ENCODE results near the gene P2RY11.

Gene P2RY11, protein sequence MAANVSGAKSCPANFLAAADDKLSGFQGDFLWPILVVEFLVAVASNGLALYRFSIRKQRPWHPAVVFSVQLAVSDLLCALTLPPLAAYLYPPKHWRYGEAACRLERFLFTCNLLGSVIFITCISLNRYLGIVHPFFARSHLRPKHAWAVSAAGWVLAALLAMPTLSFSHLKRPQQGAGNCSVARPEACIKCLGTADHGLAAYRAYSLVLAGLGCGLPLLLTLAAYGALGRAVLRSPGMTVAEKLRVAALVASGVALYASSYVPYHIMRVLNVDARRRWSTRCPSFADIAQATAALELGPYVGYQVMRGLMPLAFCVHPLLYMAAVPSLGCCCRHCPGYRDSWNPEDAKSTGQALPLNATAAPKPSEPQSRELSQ

DNA sequence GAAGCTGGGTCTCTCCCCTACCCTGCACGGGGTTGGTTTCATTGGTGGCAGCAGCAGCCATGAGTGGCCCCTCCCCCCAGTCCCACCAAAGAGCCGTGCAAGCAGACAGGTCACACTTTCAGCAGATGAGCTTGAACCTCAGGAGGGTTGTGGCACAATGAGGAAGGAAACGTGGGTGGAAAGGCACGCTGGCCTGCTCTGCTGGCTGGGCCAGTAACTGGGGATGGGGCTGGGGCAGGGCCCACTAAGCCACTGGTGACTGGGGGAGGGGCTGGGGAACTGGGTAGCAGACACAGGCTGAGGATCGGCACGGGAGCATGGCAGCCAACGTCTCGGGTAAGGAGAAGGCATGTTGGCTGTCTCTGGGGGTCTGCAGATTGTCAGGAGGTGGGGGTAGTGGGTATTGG lies at the start of gene P2RY11:
Gene P2RY11 (plus strand): TSS at position 289 of the 407 bp plus-strand sequence. CDS start 29 bp downstream, at position 318.
- peak; percentile 80 for DNase-seq

DNA sequence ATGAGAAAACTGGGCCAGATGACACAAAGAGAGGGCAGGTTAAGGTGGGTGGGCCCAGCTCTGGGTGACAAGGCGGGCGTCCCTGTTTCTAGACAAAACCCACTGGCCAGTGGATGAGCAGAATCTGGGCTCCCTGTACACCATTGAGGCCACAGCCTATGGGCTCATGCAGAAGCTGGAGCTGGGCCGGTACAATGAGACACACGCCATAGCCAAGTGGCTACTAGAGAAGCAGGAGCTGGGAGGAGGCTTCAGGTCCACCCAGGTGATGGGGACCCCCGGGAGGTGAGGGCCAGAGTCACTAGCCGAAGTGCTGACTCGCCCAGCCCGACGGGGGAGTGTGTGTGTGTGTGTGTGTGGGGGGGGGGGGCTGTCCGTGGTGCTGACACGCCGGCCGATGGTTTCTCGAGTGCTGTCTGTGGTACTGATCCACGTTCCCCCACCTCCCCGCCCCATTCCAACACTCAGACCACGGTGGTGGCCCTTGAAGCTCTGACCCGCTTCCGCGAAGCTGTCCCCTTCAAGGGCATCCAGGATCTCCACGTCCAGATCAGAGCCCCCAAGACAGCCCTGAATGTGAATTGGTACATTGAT lies 49.7 kb upstream of the P2RY11 start:
- no peak for DNase-seq

DNA sequence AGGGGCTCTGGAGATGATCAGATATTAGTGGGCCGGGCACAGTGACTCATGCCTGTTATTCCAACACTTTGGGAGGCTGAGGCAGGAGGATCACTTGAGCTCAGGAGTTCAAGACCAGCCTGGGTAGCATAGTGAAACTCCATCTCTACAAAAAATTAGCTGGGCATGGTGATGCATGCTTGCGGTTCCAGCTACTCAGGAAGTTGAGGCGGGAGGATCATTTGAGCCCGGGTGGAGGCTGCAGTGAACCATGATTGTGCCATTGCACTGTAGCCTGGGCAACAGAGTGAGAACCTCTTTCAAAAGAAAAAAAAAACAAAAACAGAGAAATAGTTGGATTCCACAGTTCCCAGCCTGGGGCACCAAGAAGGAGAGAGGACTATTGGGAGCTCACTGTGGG lies 43.3 kb upstream of the P2RY11 start:
- DNase-seq, result no peak

DNA sequence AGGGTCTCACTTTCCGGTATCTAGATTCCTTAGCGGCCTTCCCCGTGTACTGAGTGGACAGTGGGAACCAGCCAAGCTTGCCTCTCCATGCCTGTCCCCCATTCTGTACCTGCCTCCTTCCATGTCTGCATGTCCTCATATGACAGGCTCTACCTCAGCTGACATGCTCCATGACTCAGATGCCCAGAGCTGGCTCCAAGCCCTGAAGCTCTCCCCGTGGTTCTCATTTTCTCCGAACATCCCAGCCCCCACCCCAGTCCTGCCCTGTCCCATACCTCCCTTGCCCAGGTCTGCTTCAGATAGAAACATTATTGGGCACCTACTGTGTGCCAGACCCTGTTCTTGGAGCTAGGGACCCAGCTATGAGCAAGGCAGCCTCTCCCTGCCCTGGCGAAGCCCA lies 42.4 kb upstream of the P2RY11 start:
- DNase-seq, result no peak

DNA sequence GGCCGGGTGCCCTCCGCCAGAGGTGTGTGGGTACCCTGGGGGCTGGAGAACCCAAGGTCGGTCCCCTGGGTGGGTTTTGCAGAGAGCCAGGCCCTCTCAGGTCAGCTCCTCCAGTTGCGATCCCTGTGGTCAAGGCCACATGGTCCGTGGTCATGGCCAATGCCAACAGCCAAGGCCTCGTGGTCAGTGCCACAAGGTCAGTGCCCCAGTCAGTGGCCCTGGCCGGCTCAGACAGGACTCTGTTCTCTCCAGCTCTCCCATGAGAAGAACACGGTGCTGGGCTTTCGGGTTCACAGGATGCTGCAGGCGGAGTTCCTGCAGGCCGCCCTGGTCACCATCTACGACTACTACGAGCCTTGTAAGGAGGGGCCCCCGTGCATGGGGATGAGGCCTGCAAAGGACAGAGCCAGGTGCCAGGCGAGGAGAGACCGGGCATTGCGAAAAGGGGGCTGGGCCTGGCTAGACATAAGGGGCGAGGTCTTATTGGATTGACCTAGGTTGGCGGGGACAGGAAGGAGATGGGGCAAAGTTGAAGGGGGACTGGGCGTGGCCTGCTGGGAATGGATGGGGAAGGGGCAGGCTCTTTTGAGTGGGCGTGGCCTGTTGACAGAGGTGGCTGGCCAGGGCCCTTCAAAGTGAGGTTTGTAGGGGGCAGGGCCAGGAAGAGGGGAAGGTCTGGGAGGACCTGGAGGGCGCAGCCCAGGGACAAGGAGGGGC lies 40.6 kb upstream of the P2RY11 start:
- no peak for DNase-seq

DNA sequence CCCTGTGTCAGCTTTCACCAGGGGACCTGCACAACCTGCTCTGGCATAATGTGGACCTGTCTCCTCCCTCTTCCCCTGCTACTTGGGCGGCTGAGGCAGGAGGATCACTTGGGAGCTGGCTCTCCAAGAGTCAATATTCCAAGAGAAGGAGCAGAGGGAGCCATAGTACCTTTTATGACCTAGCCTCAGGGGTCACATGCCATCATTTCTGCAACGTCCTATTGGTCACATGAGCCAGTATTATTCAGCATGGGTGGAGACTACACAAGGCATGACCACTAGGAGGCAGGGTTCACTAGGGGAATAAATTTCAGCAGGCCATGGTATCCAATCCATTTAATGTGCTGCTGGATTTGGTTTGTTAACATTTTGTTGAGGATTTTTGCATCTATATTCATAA lies 37.3 kb upstream of the P2RY11 start:
- DNase-seq, result peak; percentile 31

DNA sequence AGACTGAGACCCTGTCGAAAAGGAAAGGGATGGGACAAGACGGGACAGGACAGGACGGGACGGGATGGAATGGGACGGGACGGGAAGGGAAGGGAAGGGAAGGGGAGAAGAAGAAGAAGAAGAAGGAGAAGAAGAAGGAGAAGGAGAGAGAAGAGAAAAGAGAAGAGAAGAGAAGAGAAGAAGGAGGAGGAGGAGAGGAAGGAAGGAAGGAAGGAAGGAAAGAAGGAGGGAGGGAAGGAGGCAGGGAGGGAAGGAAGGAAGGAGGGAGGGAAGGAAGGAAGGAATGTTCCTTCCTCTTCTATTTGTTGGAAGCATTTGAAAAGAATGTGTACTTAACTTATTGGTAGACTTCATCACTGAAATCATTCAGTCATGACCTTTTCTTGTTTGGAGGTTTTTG lies 35.0 kb upstream of the P2RY11 start:
- DNase-seq, result no peak

DNA sequence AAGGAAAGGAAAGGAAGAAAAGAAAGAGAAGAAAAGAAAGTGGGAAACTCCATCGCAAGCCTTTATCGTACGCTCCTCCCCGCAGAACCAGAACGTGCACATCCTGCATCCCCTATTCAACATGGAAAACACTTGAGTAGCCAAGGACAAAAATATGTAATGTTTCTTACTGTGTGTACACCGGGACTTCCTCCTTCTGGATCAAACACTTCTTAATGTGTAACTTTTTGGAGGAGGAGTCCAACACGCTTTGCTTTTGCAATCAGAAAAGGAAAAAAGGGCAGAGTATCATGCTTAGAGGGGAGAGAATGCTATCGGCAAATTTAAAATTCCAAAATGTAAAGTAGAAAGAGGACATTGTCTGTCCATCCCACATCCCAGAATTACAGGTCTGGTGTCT lies 33.2 kb upstream of the P2RY11 start:
- peak; percentile 27 for DNase-seq

DNA sequence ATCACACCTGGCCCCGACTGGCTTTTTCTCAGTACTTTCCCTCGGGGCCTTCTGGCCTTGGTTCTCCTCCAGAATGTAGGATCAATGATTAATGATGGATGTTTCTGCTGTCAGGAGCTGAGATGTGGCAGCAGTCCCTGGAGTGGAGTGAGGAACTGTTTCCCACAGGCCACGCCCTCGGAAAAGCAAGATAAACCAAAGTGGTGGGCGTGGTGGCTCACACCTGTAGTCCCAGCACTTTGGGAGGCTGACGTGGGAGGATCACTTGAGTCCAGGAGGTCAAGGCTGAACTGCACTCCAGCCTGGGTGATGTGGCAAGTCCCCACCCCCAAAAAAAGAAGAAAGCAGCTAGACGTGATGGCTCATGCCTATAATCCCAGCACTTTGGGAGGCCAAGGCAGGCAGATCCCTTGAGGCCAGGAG lies 32.5 kb upstream of the P2RY11 start:
- DNase-seq, result no peak

DNA sequence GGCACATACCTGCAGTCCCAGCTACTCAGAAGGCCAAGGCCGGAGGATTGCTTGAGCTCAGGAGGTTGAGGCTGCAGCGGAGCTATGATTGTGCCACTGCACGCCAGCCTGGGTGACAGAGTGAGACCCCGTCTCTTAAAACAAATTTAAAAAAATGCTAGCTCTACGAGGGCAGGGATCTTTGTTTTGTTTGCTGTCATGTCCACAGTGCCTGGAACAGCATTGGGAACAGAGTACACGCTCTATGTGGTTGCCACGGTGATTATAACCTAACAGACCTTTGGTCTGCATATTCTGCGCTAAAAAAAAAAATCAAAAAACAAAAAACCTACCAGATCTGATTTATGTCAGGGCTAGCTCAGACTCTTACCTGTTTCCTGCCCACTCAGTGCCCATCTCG lies 27.6 kb upstream of the P2RY11 start:
- no peak for DNase-seq

DNA sequence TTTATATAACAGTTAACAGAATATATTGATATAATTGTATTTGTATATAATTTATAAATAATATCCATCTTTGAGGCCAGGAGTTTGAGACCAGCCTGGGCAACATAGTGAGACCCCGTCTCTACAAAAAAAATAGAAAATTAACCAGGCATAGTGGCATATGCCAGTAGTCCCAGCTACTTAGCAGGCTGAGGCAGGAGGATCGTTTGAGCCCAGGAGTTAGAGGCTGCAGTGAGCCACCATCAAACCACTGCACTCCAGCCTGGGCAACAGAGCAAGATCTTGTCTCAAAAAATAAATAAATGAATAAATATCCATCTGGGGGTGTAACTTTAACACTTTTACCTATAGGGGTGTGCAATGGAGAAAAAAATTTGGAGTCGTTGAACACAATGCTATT lies 26.7 kb upstream of the P2RY11 start:
- DNase-seq, result no peak

DNA sequence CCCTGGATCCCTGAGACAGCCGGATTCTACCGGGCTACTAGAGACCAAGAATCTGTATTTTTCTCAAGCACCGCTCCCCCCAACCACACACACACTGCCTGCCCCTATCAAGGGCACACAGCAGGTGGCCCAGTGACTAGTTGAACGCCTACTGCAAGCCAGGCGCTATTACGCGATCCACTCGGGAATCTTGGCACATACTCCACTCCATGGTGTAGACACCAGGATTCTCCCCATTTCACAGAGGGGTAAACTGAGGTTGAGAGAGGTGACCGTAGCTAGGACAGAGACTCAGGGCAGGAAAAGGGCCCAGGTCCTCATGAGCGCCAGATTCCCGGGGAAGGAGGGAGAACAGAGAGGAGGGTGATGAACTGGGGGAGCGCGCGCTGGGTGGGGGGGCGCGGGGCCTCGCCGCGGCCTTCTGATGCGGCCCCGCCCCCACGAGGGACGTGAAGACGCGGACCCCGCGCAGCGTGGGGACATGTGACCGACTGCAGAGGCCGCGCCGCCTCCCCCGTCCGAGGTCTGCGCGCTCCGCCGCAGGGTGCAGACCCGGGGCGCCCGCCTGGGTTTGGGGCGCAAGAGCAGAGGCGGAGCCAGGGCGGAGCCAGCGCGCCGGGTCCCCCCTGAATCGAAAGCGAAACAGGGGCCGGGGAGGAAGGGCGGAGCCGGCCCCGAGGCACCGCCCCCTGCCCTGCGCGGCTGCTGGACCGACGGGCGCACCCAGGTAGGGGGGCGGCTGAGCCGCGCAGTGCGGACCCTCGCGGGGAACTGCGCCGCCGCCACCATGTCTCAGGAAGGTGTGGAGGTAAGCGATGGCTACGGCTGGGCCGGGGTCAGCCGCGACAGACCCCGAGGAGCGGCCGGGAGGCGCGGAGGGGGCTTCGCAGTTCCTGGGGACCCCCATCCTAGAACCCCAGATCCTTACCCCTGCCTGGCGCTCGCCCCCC lies 25.6 kb upstream of the P2RY11 start, which contains the start of gene SHFL:
Gene SHFL (plus strand): TSS at position 677 of the 950 bp plus-strand sequence. CDS start 111 bp downstream, at position 788.
- peak; percentile 83 for DNase-seq

DNA sequence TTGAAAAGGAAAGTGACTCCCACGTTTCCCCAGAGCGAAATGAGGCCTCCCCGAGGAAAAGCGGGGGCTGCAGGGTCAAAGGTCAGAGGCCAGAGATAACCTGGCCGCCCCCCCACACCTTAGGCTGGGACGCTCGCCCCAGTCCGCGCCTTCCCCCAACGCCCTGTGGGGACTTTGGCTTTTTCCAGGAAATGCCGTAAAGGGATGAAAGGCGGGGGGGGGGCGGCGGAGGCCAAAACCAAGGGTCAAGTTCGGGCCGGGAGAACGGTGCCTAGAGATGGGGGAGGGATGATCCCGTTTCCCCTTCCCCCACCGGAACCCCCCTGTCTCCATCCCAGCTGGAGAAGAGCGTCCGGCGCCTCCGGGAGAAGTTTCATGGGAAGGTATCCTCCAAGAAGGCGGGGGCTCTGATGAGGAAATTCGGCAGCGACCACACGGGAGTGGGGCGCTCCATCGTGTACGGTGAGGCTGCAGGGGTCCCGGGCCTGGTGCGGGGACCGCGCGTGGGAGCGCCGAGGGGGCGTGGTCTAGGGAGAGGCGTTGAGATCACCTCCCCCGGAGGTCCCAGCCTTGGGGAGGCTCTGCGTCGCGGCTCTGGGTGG lies 24.8 kb upstream of the P2RY11 start:
- no peak for DNase-seq

DNA sequence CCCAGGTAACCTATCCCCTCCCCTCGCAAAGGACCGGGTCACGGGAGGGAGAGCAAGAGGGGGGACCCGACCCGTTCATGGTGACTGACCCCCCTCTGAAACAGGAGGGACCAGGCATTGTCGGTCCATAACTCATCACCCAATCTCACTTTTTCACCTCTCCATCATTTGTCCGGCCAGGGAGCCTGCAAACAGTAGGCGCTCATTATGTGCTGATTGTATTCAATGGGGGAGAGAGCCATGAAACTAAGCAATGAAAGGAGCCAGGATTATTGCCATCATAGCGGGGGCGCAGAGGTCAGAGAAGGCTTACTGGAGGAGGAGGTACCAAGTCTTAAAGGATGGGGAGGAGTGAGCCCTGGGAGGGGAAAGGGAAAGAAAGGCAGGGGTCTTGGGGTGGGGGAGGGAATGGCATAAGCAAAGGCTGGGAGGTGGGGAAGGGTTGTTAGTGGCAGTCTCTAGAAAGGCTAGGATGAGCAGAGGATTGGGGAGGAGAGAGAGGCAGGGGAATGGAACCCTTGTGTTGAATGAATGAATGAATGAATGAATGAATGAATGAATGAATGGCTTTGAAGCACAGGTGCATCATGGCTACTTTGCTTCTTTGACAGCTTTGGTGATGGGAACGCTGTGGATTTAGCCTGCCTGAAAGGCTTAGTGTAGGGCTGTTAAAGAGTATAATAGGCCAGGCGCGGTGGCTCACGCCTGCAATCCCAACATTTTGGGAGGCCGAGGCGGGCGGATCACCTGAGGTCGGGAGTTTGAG lies 24.0 kb upstream of the P2RY11 start:
- DNase-seq, result no peak

DNA sequence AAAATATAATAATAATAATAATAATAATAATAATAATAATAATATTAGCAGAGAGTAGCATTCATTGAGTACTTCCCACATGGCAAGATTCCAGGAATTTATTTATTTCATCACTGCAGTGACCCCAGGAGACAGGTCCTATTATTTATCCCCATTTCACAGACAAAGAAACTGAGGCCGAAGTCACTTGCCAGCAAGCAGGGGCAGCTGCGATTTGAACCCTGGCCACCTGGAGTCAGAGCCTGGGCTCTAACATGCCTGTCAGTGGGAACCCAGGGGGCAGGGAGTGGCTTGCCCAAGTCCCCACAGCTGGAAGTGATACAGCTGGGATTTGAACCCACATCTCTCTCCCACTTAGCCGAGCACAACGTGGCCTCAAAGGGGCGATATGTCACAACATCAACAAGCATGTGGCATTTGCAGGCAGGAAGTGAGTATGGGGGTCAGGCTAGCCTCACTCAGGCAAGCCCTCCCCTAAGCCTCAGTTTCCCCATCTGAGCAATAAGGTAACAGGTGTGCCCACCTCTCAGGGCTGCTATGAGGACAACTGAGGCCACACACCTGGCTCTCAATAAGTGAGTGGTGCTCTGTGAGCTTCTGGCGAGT lies 22.4 kb upstream of the P2RY11 start:
- no peak for DNase-seq

DNA sequence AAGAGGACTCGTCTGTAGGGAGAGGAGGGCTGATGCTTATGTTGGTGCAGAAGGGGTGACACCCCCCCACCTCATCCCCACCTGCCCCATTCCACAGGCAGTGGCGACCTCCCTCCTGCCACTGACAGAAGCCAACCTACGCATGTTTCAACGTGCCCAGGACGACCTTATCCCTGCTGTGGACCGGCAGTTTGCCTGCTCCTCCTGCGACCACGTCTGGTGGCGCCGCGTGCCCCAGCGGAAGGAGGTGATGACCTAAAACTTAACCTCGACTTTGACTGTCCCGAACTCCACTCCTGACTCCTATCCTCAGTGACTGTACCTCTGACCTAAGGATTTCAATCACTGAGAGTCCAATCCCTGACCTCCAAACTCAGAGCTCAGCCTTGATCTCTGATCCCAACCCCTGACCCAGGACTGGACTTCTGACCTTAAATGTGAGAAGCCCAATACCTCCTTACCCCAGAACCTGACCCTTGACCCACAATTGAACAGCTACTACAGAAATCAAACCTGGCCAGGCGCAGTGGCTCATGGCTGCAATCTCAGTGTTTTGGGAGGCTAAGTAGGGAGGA lies 21.6 kb upstream of the P2RY11 start:
- DNase-seq, result no peak

DNA sequence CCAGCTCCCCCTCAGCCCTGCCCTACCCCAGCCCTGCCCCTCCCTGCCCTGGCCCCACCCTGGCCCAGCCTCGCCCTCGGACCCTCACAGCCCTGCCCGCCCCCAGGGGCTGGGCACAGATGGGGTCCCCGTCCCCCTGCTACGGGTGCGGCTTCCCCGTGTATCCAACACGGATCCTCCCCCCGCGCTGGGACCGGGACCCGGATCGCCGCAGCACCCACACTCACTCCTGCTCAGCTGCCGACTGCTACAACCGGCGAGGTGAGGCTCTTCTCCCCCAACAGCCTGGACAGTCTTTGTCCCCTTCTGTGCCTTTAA lies 20.2 kb upstream of the P2RY11 start:
- DNase-seq, result no peak

DNA sequence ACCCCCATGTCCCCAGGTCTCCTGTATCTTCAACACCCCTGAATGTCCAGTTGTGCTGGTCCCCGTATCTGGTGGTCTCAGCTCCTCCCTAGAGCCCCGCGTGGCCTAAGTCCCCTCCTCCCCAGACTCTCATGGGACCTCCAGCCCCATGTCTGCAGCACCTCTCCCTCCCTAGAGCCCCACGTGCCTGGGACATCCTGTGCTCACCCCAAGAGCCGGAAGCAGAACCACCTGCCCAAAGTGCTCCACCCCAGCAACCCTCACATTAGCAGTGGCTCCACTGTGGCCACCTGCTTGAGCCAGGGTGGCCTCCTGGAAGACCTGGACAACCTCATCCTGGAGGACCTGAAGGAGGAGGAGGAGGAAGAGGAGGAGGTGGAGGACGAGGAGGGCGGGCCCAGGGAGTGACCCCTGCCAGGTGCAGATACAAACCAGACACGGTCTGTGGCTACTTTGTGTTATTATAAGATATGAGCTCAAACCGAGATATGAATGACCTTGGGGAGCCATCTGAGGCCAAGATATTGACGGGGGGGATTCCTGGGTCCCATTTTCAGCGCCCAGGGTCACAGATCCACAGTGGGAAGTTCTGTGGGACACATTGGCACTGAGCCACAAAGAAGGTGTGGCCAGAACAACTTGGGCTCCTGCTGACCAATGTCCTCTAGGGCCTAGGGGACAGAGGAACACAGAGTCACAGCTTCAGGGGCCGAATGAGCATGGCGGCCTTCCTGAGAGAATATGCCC lies 19.4 kb upstream of the P2RY11 start:
- DNase-seq, result no peak

DNA sequence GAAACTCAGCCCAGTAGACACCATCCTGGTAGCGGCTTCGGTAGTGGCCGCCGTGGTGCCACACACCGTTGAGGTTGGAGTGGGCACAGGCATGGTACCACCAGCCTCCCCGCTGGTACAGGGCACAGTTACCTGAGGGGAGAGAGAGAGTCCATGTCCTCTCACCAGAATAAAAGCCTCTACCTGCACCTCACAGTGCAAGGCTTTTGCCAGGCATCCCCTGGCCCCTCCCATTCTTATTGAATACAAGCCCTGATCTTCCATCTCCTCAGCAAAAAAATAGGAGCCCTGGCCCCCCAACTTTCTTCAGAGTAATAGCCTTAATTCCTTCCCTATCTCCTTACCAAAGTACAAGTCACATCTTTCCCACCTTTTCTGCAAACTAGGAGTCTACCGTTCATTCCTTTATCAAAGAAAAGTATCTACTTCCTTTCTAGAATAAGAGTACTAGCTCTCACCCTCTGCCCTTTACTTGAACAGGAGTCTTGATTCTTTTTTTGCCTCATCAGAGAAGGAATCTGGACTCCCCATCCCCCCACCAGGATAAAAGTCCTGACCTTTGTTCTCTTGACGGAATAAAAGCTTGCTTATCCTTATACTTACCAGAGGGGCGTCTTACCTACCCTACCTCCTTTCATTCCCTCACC lies 18.7 kb upstream of the P2RY11 start:
- no peak for DNase-seq
